Measurements from ENCODE around the gene EVPL. TPM values are rescaled to one million over a fixed set of nuclear protein-coding genes. Genes with fewer than 3 reads are reported as not detected.
"Not testable (repeated sequence)": the region's sequence is repeated elsewhere in the genome, so short reads cannot be mapped to it uniquely, and the experiment has no call there.

Gene EVPL
- total RNA-seq, 2 experiments from 2014 or later: not detected

- DNase-seq: no peak
- POLR2A ChIA-PET: interaction anchor here (1.1 to 1.8 kb wide), 2 partner anchors 10 to 21 kb away, joined by 3 to 6 read pairs; no protein-coding TSS in a partner anchor
- Mint-ChIP-seq H3K27me3 (no peaks in the 10 kb centered on the region), H3K4me1 (peaks cover 7% of the 10 kb centered on the region), H3K4me3 (no peak overlapping the region), H3K9me3 (no peaks in the 10 kb centered on the region), H3K27ac (no peak overlapping the region), H3K36me3 (ENCODE audit: low read depth) (peaks cover 64% of the 10 kb centered on the region)
- CTCF ChIA-PET: no interaction called here
Observed at GRCh38 chr17:76054112-76054476, 27.0 kb upstream of the EVPL start.

GRCh38 chr17:76053246-76054111 is 26.4 kb upstream of the EVPL start:
- peaks cover 64% of the 10 kb centered on the region for H3K36me3 Mint-ChIP-seq (ENCODE audit: low read depth)
- peaks cover 7% of the 10 kb centered on the region for H3K4me1 Mint-ChIP-seq
- ChIA-PET POLR2A (interaction anchor here (1.1 to 1.8 kb wide), 3 partner anchors 11 to 113 kb away, joined by 3 to 6 read pairs (median 3); no protein-coding TSS in a partner anchor), CTCF (no interaction called here)
- no peak overlapping the region for H3K27ac Mint-ChIP-seq
- no peaks in the 10 kb centered on the region for H3K27me3 Mint-ChIP-seq
- no peak for DNase-seq
- no peaks in the 10 kb centered on the region for H3K9me3 Mint-ChIP-seq
- H3K4me3 Mint-ChIP-seq: no peak overlapping the region

DNA sequence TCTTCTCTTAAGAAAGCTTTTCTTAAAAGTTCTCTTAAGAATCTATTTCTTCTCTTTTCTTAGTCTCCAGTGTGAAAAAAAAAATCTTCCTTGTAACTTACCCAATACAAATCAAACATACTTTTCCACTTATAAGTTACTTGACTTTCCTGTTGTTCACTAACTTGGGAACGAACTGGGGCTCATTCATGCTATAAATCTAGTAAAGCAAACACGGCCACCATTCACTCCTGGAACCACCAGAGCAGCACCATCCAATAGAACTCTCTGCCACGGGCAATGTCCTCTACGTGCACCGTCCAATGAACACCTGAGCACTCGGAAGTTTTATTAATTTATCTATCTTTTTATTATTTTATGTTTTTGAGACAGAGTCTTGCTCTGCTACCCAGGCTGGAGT is 24.5 kb upstream of the EVPL start:
- Mint-ChIP-seq H3K4me3 (no peak overlapping the region), H3K9me3 (no peaks in the 10 kb centered on the region), H3K4me1 (peaks cover 7% of the 10 kb centered on the region), H3K27ac (no peak overlapping the region), H3K36me3 (ENCODE audit: low read depth) (peaks cover 59% of the 10 kb centered on the region), H3K27me3 (no peaks in the 10 kb centered on the region)
- POLR2A ChIA-PET: interaction anchor here (0.8 kb wide), 1 partner anchor 218 kb away, joined by 3 read pairs; no protein-coding TSS in a partner anchor
- CTCF ChIA-PET: interaction anchor here (0.7 kb wide), 1 partner anchor 37 kb away, joined by 4 read pairs; no protein-coding TSS in a partner anchor
- no peak for DNase-seq

DNA sequence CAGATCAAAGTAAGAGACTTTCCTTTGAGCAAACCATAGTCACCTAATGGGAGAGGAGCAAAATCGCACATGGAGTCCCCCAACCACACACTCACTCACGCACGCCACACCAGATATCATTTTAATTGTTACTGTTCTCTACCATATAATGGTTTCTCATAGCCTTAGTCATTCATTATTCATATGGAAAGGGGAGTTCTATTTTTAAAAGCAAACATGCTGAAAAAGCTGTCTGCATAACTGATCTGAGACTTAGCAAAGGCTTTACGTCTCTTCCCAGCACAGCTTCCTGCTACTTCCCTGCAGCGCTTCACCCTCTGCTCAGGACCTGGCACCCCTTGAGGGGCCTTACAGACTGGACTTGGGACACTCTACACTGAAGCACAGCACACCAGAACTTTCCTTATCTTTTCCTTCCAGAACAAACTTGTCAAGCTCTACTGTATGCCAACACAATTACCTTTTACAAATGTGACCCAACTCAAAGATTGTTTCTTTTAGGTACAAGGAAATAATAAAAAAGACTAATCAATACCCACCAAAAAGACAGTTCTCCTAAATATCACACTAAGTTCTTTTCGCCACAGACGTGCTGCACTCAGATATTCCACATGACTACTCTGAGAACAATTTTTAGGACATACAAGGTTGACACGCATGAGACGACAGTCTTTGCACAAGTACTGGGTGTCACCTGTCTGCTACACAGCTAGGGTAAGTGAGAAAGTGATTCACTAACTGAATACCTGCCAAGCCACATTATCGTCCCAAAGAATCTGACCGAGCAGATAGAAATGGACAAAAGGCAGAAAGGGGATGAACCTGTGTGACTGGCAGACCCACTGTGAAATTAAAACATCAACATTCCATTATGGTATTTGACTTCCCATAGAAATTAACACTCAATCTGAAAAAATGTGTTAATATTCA is 23.7 kb upstream of the EVPL start:
- peaks cover 58% of the 10 kb centered on the region for H3K36me3 Mint-ChIP-seq (ENCODE audit: low read depth)
- no peak overlapping the region for H3K4me3 Mint-ChIP-seq
- no peaks in the 10 kb centered on the region for H3K9me3 Mint-ChIP-seq
- ChIA-PET POLR2A (interaction anchor here (0.6 to 2.1 kb wide), 3 partner anchors 9 to 219 kb away, joined by 3 to 6 read pairs (median 3); no protein-coding TSS in a partner anchor), CTCF (interaction anchor here (0.7 kb wide), 2 partner anchors 37 to 45 kb away, joined by 4 to 5 read pairs; no protein-coding TSS in a partner anchor)
- H3K4me1 Mint-ChIP-seq: peaks cover 7% of the 10 kb centered on the region
- no peak for DNase-seq
- no peaks in the 10 kb centered on the region for H3K27me3 Mint-ChIP-seq
- H3K27ac Mint-ChIP-seq: no peak overlapping the region

GRCh38 chr17:76049836-76050537 is 22.9 kb upstream of the EVPL start:
- Mint-ChIP-seq H3K27me3 (no peaks in the 10 kb centered on the region), H3K4me1 (peaks cover 7% of the 10 kb centered on the region), H3K27ac (no peak overlapping the region), H3K36me3 (ENCODE audit: low read depth) (peaks cover 64% of the 10 kb centered on the region), H3K4me3 (no peak overlapping the region), H3K9me3 (no peaks in the 10 kb centered on the region)
- no peak for DNase-seq
- POLR2A ChIA-PET: interaction anchor here (2.1 kb wide), 1 partner anchor 13 kb away, joined by 6 read pairs; no protein-coding TSS in a partner anchor
- CTCF ChIA-PET: interaction anchor here (1.2 to 1.5 kb wide), 2 partner anchors 230 to 250 kb away, joined by 4 read pairs; no protein-coding TSS in a partner anchor

DNA sequence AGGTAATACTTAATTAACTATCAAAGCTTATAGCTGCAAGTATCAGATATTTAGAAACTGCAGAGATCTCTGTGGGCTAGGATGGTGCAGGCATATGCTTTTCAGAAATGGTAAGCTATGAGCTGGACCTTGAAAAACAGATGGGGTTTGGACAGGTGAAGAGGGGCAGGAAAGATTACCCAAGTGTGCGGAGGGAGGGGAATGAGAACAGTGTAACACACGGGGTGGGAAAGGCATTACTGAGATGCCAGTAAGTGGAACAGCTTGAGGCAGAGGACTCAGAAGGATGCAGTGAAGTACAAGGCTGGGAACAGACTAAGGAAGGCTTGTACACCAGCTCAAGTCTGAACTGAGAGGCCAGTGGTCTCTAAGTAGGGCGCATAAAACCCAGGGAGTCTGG is 22.1 kb upstream of the EVPL start:
- H3K9me3 Mint-ChIP-seq: no peaks in the 10 kb centered on the region
- H3K36me3 Mint-ChIP-seq (ENCODE audit: low read depth): peaks cover 70% of the 10 kb centered on the region
- H3K27ac Mint-ChIP-seq: peak overlapping the region; percentile 16
- H3K4me3 Mint-ChIP-seq: no peak overlapping the region
- POLR2A ChIA-PET: interaction anchor here (2.1 kb wide), 1 partner anchor 14 kb away, joined by 6 read pairs; no protein-coding TSS in a partner anchor
- CTCF ChIA-PET: interaction anchor here (1.2 to 1.5 kb wide), 2 partner anchors 231 to 250 kb away, joined by 4 read pairs; no protein-coding TSS in a partner anchor
- DNase-seq: no peak
- no peaks in the 10 kb centered on the region for H3K27me3 Mint-ChIP-seq
- H3K4me1 Mint-ChIP-seq: peaks cover 7% of the 10 kb centered on the region

DNA sequence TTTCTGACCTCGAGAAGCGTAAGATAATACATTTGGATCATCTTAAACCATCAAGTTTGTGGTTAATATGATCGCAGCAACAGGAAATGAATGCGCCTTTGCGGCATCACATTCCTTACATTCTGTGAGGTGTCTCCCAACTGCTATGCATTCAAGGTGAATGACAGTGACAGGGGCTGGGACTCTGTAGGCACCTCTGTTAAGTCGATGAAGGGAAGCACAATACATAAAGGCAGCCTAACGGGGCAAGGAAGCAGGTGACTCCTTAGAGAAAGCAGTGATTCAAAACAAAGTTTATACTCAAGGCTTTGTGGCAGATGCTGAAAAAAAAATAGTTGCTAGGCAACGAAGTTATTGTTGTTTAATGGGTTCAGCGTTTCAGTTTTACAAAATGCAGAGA is 21.6 kb upstream of the EVPL start:
- Mint-ChIP-seq H3K27me3 (no peaks in the 10 kb centered on the region), H3K9me3 (no peaks in the 10 kb centered on the region), H3K4me1 (peaks cover 4% of the 10 kb centered on the region), H3K27ac (no peak overlapping the region), H3K36me3 (ENCODE audit: low read depth) (peaks cover 70% of the 10 kb centered on the region), H3K4me3 (no peak overlapping the region)
- ChIA-PET CTCF (interaction anchor here (1.2 to 1.5 kb wide), 2 partner anchors 231 to 251 kb away, joined by 4 read pairs; no protein-coding TSS in a partner anchor), POLR2A (interaction anchor here (2.1 kb wide), 1 partner anchor 14 kb away, joined by 6 read pairs; no protein-coding TSS in a partner anchor)
- no peak for DNase-seq

- no peaks in the 10 kb centered on the region for H3K27me3 Mint-ChIP-seq
- H3K4me1 Mint-ChIP-seq: peaks cover 4% of the 10 kb centered on the region
- CTCF ChIA-PET: no interaction called here
- DNase-seq: no peak
- H3K9me3 Mint-ChIP-seq: no peaks in the 10 kb centered on the region
- no peak overlapping the region for H3K27ac Mint-ChIP-seq
- peaks cover 71% of the 10 kb centered on the region for H3K36me3 Mint-ChIP-seq (ENCODE audit: low read depth)
- H3K4me3 Mint-ChIP-seq: no peak overlapping the region
- POLR2A ChIA-PET: no interaction called here
Observed at GRCh38 chr17:76048025-76048605, 21.0 kb upstream of the EVPL start.

DNA sequence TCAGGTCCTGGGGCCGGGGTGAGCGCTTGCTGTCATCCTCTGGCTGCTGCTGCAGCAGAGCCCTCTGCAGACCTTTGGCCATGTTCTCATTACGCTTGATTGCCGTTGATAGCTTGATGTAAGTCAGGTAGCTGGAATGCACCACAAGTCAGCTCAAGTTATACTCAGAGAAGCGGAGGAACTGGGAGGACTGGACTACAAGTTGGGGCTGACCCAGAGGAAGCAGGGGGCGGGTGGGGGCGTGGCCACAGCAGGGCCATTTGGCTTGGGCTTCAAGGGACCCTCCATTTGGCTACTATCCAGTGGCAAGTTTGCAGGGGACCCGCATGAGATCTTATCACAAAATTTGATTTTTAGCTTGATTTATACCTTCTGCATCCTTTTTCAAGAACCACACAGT is 19.0 kb upstream of the EVPL start:
- Mint-ChIP-seq H3K27ac (no peak overlapping the region), H3K36me3 (ENCODE audit: low read depth) (peaks cover 73% of the 10 kb centered on the region), H3K27me3 (no peaks in the 10 kb centered on the region), H3K4me3 (no peak overlapping the region), H3K4me1 (peaks cover 4% of the 10 kb centered on the region), H3K9me3 (no peaks in the 10 kb centered on the region)
- CTCF ChIA-PET: interaction anchor here (1.3 kb wide), 1 partner anchor 15 kb away, joined by 8 read pairs; no protein-coding TSS in a partner anchor
- POLR2A ChIA-PET: interaction anchor here (0.9 kb wide), 1 partner anchor 17 kb away, joined by 3 read pairs; no protein-coding TSS in a partner anchor
- DNase-seq: no peak

- H3K9me3 Mint-ChIP-seq, H3K4me3 Mint-ChIP-seq, H3K27me3 Mint-ChIP-seq, DNase-seq, CTCF ChIA-PET, H3K27ac Mint-ChIP-seq, H3K4me1 Mint-ChIP-seq: not testable (repeated sequence)
- H3K36me3 Mint-ChIP-seq (ENCODE audit: low read depth): peaks cover 73% of the 10 kb centered on the region
- POLR2A ChIA-PET: interaction anchor here (0.5 kb wide), 1 partner anchor 437 kb away, joined by 3 read pairs; no protein-coding TSS in a partner anchor
Observed at GRCh38 chr17:76044475-76045007, 17.4 kb upstream of the EVPL start.

DNA sequence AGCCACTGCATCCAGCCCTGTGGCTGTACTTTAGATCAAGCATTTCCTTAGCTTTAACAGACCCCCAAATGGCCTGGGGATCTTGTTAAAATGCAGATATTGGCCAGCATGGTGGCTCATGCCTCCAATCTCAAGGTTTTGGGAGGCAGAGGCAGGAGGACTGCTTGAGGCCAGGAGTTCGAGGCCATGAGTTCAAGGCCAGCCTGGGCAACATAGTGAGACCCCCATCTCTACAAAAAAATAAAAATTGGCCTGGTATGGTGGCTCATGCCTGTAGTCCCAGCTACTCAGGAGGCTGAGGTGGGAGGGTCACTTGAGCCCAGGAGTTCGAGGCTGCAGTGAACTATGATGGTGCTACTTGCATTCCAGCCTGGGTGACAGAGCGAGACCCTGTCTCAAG is 15.8 kb upstream of the EVPL start:
- peaks cover 74% of the 10 kb centered on the region for H3K36me3 Mint-ChIP-seq (ENCODE audit: low read depth)
- H3K27me3 Mint-ChIP-seq, H3K4me1 Mint-ChIP-seq, H3K9me3 Mint-ChIP-seq, DNase-seq, H3K4me3 Mint-ChIP-seq, POLR2A ChIA-PET, H3K27ac Mint-ChIP-seq: not testable (repeated sequence)
- CTCF ChIA-PET: interaction anchor here (3.0 kb wide), 1 partner anchor 29 kb away, joined by 11 read pairs; no protein-coding TSS in a partner anchor

All from activated CD4-positive, alpha-beta memory T cell treated with anti-CD3 and anti-CD28 coated beads, Interleukin-2, amount 10 ng/mL, durations not matched to agents 7 days and 5 days (primary cell).